ENCODE measurements around the gene ABHD16B. TPM values are rescaled to one million over a fixed set of nuclear protein-coding genes. Genes with fewer than 3 reads are reported as not detected.

ABHD16B gene
- total RNA-seq, 4 donors from 2014 or later, result not detected

DNA sequence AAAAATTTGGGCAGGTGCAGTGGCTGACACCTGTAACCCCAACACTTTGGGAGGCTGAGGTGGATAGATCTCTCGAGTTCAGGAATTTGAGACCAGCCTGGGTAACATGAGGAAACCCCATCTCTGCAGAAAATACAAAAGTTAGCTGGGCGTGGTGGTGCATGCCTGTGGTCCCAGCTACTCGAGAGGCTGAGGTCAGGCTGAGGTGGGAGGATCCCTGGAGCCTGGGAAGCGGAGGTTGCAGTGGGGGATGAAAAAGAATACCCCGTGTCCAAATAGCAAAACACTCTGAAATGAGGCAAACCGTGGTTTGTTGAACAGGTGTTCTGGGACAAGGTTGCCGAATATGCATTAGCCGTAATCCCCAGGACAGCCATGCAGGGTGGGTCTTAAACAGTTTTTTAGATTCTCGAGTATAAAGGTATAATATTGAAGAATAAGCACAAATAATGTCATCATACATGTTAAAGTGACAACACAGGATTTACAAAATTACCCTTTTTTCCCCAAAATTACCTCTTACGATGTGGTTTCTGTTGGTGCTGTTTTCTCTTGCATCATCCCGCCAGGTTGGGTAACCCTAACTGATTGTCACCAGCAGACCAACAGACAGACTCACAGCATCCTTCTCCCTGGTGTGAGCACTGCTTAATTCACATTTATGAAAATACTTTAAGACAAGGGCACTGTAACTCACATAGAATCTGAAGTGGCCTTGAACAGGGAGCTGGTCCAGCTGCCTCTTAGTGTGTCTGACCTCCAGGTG lies 42.7 kb downstream of the ABHD16B start:
- H3K27ac ChIP-seq, result peak overlapping the region in 1 of 4 donors; percentile 17
- TF ChIP-seq POLR2A (IDR thresholded peaks at IDR 0.05), result no peak
- TF ChIP-seq, protein P1, sequence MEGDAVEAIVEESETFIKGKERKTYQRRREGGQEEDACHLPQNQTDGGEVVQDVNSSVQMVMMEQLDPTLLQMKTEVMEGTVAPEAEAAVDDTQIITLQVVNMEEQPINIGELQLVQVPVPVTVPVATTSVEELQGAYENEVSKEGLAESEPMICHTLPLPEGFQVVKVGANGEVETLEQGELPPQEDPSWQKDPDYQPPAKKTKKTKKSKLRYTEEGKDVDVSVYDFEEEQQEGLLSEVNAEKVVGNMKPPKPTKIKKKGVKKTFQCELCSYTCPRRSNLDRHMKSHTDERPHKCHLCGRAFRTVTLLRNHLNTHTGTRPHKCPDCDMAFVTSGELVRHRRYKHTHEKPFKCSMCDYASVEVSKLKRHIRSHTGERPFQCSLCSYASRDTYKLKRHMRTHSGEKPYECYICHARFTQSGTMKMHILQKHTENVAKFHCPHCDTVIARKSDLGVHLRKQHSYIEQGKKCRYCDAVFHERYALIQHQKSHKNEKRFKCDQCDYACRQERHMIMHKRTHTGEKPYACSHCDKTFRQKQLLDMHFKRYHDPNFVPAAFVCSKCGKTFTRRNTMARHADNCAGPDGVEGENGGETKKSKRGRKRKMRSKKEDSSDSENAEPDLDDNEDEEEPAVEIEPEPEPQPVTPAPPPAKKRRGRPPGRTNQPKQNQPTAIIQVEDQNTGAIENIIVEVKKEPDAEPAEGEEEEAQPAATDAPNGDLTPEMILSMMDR (IDR thresholded peaks at IDR 0.05), result no peak

DNA sequence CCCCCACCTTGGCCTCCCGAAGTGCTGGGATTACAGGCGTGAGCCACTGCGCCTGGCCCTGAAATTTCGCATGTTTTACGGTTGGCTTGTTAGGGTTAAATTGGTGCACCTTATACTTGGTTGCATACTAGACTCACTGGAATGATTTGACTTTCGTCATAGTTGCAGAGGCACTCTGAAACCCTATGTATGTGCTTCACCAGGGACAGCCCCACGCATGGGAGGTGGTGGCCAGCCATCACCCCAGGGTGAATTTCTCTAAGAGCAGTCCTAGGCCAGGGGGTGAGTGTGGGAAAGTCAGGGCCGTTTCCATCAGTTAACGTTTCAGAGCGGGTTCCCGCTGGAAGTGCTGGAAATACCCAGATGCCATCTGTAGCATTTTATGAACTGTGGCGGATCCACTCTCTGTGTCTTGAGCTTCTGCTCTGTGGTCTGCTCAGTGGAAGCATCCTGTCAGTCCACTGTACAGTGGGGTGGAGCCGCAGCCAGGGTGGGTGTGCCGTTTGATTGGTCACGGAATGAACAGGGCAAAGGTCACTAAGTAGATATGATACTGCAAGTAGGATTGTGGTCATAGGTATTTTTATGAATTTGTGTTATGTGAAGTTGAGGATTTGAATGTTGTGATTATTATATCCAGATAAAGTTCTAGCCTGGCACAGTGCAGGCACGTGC lies 46.8 kb downstream of the ABHD16B start:
- DNase-seq, result no peak
- Histone ChIP-seq H3K36me3 (peaks cover 0 to 25% (median 0%) of the 10 kb centered on the region in 3 donors), H3K4me1 (peaks cover 16 to 82% (median 19%) of the 10 kb centered on the region in 3 donors), H3K27me3 (no peaks in the 10 kb centered on the region), H3K27ac (peak overlapping the region in 2 of 4 donors; percentile 25 to 48), H3K4me3 (no peak overlapping the region), H3K9me3 (no peaks in the 10 kb centered on the region)
- TF ChIP-seq, protein P1 (IDR thresholded peaks at IDR 0.05), result no peak
- WGBS, 2 donors, result 54 to 74% methylated on average over 10 to 12 of the region's 16 CpGs
- intact Hi-C loops (cut with DNase I), result no loop called here

More for the DNA sequence above, 42.7 kb downstream of the ABHD16B start:
- Histone ChIP-seq H3K4me1 (peaks cover 0 to 79% (median 1%) of the 10 kb centered on the region in 3 donors), H3K9me3 (no peaks in the 10 kb centered on the region), H3K4me3 (no peak overlapping the region), H3K27me3 (no peaks in the 10 kb centered on the region), H3K36me3 (peaks cover 0 to 39% (median 0%) of the 10 kb centered on the region in 3 donors)
- intact Hi-C loops (cut with DNase I), result no loop called here
- no peak for DNase-seq
- WGBS, 2 donors, result 67 to 79% methylated on average over 10 of the region's 11 CpGs

DNA sequence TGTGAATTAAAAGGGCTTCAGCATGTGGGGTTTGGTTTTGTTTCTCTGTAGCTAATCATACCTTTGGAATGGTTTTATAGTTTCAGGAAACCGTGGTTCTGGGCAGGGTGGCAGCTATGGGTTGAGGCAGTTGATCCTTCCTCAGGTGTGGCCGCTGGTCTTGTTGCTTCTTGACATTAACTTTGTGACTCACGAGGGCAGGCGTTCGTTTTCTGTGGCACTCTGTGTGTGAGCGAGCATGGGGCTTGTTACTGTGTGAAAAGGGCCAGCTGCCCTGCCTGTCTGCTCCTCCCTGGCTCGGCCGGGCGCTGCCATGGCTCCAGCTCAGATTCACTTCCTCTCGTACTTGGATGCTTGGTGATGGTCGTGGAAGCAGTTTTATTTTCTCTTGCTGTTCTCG lies 49.9 kb downstream of the ABHD16B start:
- no peak for DNase-seq
- H3K27me3 ChIP-seq, result no peaks in the 10 kb centered on the region
- H3K4me1 ChIP-seq, result peaks cover 16 to 74% (median 19%) of the 10 kb centered on the region in 3 donors
- H3K4me3 ChIP-seq, result no peak overlapping the region
- TF ChIP-seq POLR2A (IDR thresholded peaks at IDR 0.05), result peak in 2 of 4 donors; percentile 21 to 23
- TF ChIP-seq, protein P1 (IDR thresholded peaks at IDR 0.05), result no peak
- no peaks in the 10 kb centered on the region for H3K9me3 ChIP-seq
- H3K27ac ChIP-seq, result peak overlapping the region; percentile 81 to 93 (median 86)
- peaks cover 0 to 30% (median 0%) of the 10 kb centered on the region in 3 donors for H3K36me3 ChIP-seq
- intact Hi-C loops (cut with DNase I), result no loop called here
- WGBS, 2 donors, result 20 to 32% methylated on average over 10 to 12 of the region's 12 CpGs

Small RNAs within 50 kb of the gene (small RNA-seq; reads per million reads assigned to genes)
- gene RNU1-134P, result 0 reads per million in 4 donors

Other genes with a start within 250 kb of the ABHD16B start
- 10 to 100 TPM in 3 of 4 donors, 1 to 10 TPM in 1; 7.2 to 12.0 (median 11.0) TPM for gene GMEB2, start 234.4 kb upstream of the ABHD16B start, total RNA-seq
- gene STMN3, start 208.1 kb upstream of the ABHD16B start, total RNA-seq, result 1 to 10 TPM; 1.9 to 8.4 (median 4.5) TPM
- 10 to 100 TPM in 2 of 4 donors, 1 to 10 TPM in 2; 6.4 to 22.7 (median 12.8) TPM for gene RTEL1, start 203.2 kb upstream of the ABHD16B start, total RNA-seq
- gene TNFRSF6B, start 164.8 kb upstream of the ABHD16B start, total RNA-seq, result 10 to 100 TPM in 3 of 4 donors, 1 to 10 TPM in 1; 2.5 to 15.2 (median 10.6) TPM
- 10 to 100 TPM; 30.4 to 45.5 (median 37.0) TPM for gene ARFRP1, start 153.5 kb upstream of the ABHD16B start, total RNA-seq
- gene ZGPAT, start 153.5 kb upstream of the ABHD16B start, total RNA-seq, result 10 to 100 TPM; 25.4 to 31.9 (median 28.3) TPM
- gene LIME1, start 124.8 kb upstream of the ABHD16B start, total RNA-seq, result 10 to 100 TPM; 10.9 to 22.3 (median 14.4) TPM
- 10 to 100 TPM; 37.0 to 55.5 (median 50.2) TPM for gene SLC2A4RG, start 121.7 kb upstream of the ABHD16B start, total RNA-seq
- gene ZBTB46, start 30.2 kb upstream of the ABHD16B start, total RNA-seq, result 1 to 10 TPM in 3 of 4 donors, under 1 TPM in 1; 0.79 to 4.2 (median 2.0) TPM
- 100 to 1,000 TPM in 3 of 4 donors, 10 to 100 TPM in 1; 97.1 to 124 (median 116) TPM for gene TPD52L2, start 3.8 kb downstream of the ABHD16B start, total RNA-seq
- gene DNAJC5, start 33.6 kb downstream of the ABHD16B start, total RNA-seq, result 10 to 100 TPM; 58.7 to 89.5 (median 75.4) TPM
- gene UCKL1, start 94.9 kb downstream of the ABHD16B start, total RNA-seq, result 10 to 100 TPM; 23.1 to 38.0 (median 25.6) TPM
- gene ZNF512B, start 108.4 kb downstream of the ABHD16B start, total RNA-seq, result 10 to 100 TPM; 10.7 to 17.6 (median 14.2) TPM
- gene SAMD10, start 118.1 kb downstream of the ABHD16B start, total RNA-seq, result 10 to 100 TPM in 1 of 4 donors, 1 to 10 TPM in 3; 5.1 to 15.9 (median 6.8) TPM
- gene PRPF6, start 119.6 kb downstream of the ABHD16B start, total RNA-seq, result 10 to 100 TPM; 34.1 to 57.4 (median 45.8) TPM
- under 1 TPM in 3 of 4 donors, not detected in 1; 0.26 to 0.57 (median 0.57) TPM for gene C20orf204, start 174.7 kb downstream of the ABHD16B start, total RNA-seq
- 1 to 10 TPM; 1.3 to 4.5 (median 3.9) TPM for gene SOX18, start 188.1 kb downstream of the ABHD16B start, total RNA-seq
- 10 to 100 TPM in 2 of 4 donors, 1 to 10 TPM in 2; 1.8 to 25.2 (median 8.9) TPM for gene TCEA2, start 201.7 kb downstream of the ABHD16B start, total RNA-seq
- gene RGS19, start 218.0 kb downstream of the ABHD16B start, total RNA-seq, result 10 to 100 TPM in 3 of 4 donors, 1 to 10 TPM in 1; 7.4 to 14.4 (median 11.0) TPM
- under 1 TPM in 3 of 4 donors, not detected in 1; 0.34 to 0.91 (median 0.76) TPM for gene OPRL1, start 218.6 kb downstream of the ABHD16B start, total RNA-seq
- not detected for gene LKAAEAR1, start 222.9 kb downstream of the ABHD16B start, total RNA-seq
- gene NPBWR2, start 246.1 kb downstream of the ABHD16B start, total RNA-seq, result not detected